ENCODE data around the gene LRRC3.

DNA sequence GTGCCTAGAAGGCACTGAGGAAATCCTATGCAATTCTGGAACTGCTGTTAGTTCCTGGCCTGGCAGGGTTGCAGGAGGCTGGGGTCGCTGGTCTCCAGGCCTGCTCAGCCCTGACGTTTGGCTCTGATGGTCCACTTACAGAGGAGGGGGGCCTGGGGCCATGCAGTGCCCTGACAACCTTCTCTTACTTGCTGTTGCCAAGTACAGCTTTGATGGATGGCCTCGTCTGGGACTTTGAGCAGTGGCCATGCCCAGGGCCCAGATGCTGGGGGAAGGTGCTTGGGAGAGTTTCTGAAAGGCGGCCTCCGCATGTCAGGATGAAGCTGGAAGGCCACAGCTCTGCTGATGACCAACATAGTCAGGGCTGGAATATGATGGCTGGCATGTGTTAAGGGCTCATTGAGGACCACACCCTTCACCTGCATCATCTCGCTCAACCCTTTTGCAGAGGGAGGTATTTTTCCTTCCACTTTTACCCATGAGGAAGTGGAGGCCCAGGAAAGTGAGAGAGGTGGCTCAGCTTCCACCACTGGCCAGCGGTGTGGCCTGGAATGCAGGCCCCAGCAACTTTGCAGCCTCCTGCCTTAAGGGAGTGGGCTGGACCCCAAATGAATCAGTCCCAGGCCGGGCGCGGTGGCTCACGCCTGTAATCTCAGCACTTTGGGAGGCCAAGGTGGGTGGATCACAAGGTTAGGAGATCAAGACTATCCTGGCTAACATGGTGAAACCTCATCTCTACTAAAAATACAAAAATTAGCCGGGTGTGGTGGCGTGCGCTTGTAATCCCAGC lies 34.7 kb upstream of the LRRC3 start:
- no peak for TF ChIP-seq EZH2 (IDR thresholded peaks at IDR 0.05; ENCODE audit: borderline replicate concordance, low read length)
- TF ChIP-seq, protein P1, sequence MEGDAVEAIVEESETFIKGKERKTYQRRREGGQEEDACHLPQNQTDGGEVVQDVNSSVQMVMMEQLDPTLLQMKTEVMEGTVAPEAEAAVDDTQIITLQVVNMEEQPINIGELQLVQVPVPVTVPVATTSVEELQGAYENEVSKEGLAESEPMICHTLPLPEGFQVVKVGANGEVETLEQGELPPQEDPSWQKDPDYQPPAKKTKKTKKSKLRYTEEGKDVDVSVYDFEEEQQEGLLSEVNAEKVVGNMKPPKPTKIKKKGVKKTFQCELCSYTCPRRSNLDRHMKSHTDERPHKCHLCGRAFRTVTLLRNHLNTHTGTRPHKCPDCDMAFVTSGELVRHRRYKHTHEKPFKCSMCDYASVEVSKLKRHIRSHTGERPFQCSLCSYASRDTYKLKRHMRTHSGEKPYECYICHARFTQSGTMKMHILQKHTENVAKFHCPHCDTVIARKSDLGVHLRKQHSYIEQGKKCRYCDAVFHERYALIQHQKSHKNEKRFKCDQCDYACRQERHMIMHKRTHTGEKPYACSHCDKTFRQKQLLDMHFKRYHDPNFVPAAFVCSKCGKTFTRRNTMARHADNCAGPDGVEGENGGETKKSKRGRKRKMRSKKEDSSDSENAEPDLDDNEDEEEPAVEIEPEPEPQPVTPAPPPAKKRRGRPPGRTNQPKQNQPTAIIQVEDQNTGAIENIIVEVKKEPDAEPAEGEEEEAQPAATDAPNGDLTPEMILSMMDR (IDR thresholded peaks at IDR 0.05; ENCODE audit: low read length): no peak
